Measurements from ENCODE around the gene GCM1.

GRCh38 chr6:53115741-53116140, 32.9 kb downstream of the GCM1 start:
- TF ChIP-seq CTCF (IDR thresholded peaks at IDR 0.05 in 2 of 3, conservative IDR thresholded peaks at IDR 0.05 in 1 of 3; ENCODE audit: borderline replicate concordance in 1 of 3, insufficient read depth in 1 of 3, low read depth in 2 of 3, low read length in 2 of 3) (no peak), REST (IDR thresholded peaks at IDR 0.05; ENCODE audit: low read depth) (no peak), MAX (IDR thresholded peaks at IDR 0.05) (no peak)

Data from HCT116 (cell line).